GM12878 (cell line): ENCODE measurements around the gene TDRD3. TPM values are rescaled to one million over a fixed set of nuclear protein-coding genes. Genes with fewer than 3 reads are reported as not detected.

Experiments used
- ATAC-seq: fragments of 200-7000 bp; cut with Tn5 transposase; 3 replicates; pipeline ENCODE4 v1.9.1; 2020; ENCODE audit warnings: mild to moderate bottlenecking, moderate library complexity
- BruUV-seq: library from RNA; stranded (reverse); fragments of 400-500 nt; replicated peaks from 2 replicates; lab custom pipeline; 2021; lab: Mats Ljungman, UMichigan
- CTCF ChIA-PET: fragments of 300-600 bp; sonication (Branson Sonifier 250); formaldehyde crosslinking; extraction: SDS; loops from one replicate; lab custom pipeline; 2021; ENCODE audit warnings: inconsistent platforms; lab: Yijun Ruan, JAX
- POLR2A ChIA-PET: fragments of 350-600 bp; formaldehyde crosslinking; extraction: SDS; loops from one replicate; lab custom pipeline; 2021; ENCODE audit warnings: inconsistent platforms; lab: Charles Lee
- RAD21 ChIA-PET: fragments of 300-600 bp; sonication (Branson Sonifier 250); formaldehyde crosslinking; loops from one replicate; lab custom pipeline; 2023; ENCODE audit warnings: antibody characterized with exemption; ENCODE audit not compliant: unreplicated experiment; lab: Charles Lee
- SMC1A ChIA-PET: fragments of 300-600 bp; sonication (Branson Sonifier 250); formaldehyde crosslinking; loops from one replicate; lab custom pipeline; 2023; ENCODE audit not compliant: unreplicated experiment, uncharacterized antibody; lab: Charles Lee
- DNase-seq: peaks from one replicate; pipeline ENCODE4 v3.0.0-alpha.2; 2011; ENCODE audit warnings: low read depth, low spot score
- FAIRE-seq: peaks from 3 replicates; lab custom pipeline; 2011; peaks lifted over from hg19 to GRCh38; lab: Jason Lieb, UNC
- H2AFZ ChIP-seq: 2 replicates; pipeline ENCODE4 v1.6.0; 2011; ENCODE audit warnings: low read depth, low read length, control low read depth; ENCODE audit not compliant: control insufficient read depth
- H3K27ac ChIP-seq: 2 replicates; pipeline ENCODE4 v1.5.1; 2011; ENCODE audit warnings: control low read depth; ENCODE audit not compliant: control insufficient read depth, insufficient read depth
- H3K27me3 ChIP-seq, 2 experiments: replicated peaks in 1 of 2; 2 replicates each; pipeline versions ENCODE4 v1.6.0 to v1.6.1; 2011; ENCODE audit warnings: low read length in 1 of 2; ENCODE audit not compliant: control insufficient read depth in 2 of 2, insufficient read depth in 2 of 2
- H3K36me3 ChIP-seq, 2 experiments: 2 replicates each; pipeline ENCODE4 v1.5.1; 2011; ENCODE audit warnings: low read length in 1 of 2; ENCODE audit not compliant: control insufficient read depth in 2 of 2, insufficient read depth in 2 of 2
- H3K4me1 ChIP-seq: 2 replicates; pipeline ENCODE4 v1.6.1; 2011; ENCODE audit warnings: mild to moderate bottlenecking, low read length, moderate library complexity, mixed read lengths; ENCODE audit not compliant: control insufficient read depth, insufficient read depth
- H3K4me2 ChIP-seq: 2 replicates; pipeline ENCODE4 v1.6.0; 2011; ENCODE audit warnings: control low read depth; ENCODE audit not compliant: control insufficient read depth, insufficient read depth
- H3K4me3 ChIP-seq: fragments of 200-600 bp; sonication (generic); 2 replicates; pipeline ENCODE4 v1.5.1; 2016
- H3K79me2 ChIP-seq: 2 replicates; pipeline ENCODE4 v1.6.0; 2011; ENCODE audit warnings: low read length; ENCODE audit not compliant: control insufficient read depth, insufficient read depth
- H3K9ac ChIP-seq: 2 replicates; pipeline ENCODE4 v1.8.0; 2011; ENCODE audit warnings: low read length, control low read depth, mixed read lengths; ENCODE audit not compliant: control insufficient read depth, insufficient read depth
- H3K9me3 ChIP-seq: replicated peaks from 3 replicates; pipeline ENCODE4 v1.5.1; 2011; ENCODE audit warnings: mild to moderate bottlenecking, low read length; ENCODE audit not compliant: control insufficient read depth, insufficient read depth
- H4K20me1 ChIP-seq: 2 replicates; pipeline ENCODE4 v1.6.0; 2011; ENCODE audit not compliant: control insufficient read depth, insufficient read depth
- CREM ChIP-seq: IDR thresholded peaks from 2 replicates; pipeline ENCODE4 v1.6.1; 2014; ENCODE audit warnings: antibody characterized with exemption, low read depth
- EGR1 ChIP-seq, 2 experiments: IDR thresholded peaks; 1 replicate in 1 of 2; 2 replicates in 1 of 2; pipeline ENCODE4 v1.6.1; 2011 to 2012; ENCODE audit warnings: low read depth in 2 of 2, low read length in 2 of 2, borderline replicate concordance in 1 of 2, mild to moderate bottlenecking in 1 of 2, moderate library complexity in 1 of 2
- FOS ChIP-seq: IDR thresholded peaks from 3 replicates; pipeline ENCODE4 v1.6.1; 2011; ENCODE audit warnings: borderline replicate concordance; ENCODE audit not compliant: insufficient read length; ENCODE audit errors: extremely low read depth
- IKZF2 ChIP-seq, 2 experiments: fragments of 450-650 bp; IDR thresholded peaks; 2 replicates each; pipeline ENCODE4 v1.6.1; 2017; ENCODE audit warnings: mild to moderate bottlenecking in 2 of 2, moderate library complexity in 2 of 2
- JUND ChIP-seq: IDR thresholded peaks from 2 replicates; pipeline ENCODE4 v1.6.1; 2012; ENCODE audit warnings: low read depth, mild to moderate bottlenecking, low read length, improper control_type of control experiment, moderate library complexity
- KAT2A ChIP-seq: conservative IDR thresholded peaks from 2 replicates; pipeline ENCODE4 v1.6.1; 2011; ENCODE audit warnings: low read depth, low read length; ENCODE audit not compliant: control insufficient read depth
- MEF2A ChIP-seq: IDR thresholded peaks from 2 replicates; pipeline ENCODE4 v1.6.1; 2011; ENCODE audit warnings: low read depth, mild to moderate bottlenecking, low read length, moderate library complexity; ENCODE audit not compliant: insufficient read depth
- POLR2AphosphoS5 ChIP-seq: IDR thresholded peaks from 2 replicates; pipeline ENCODE4 v1.6.1; 2011; ENCODE audit warnings: mild to moderate bottlenecking, low read length, inconsistent platforms
- RCOR1 ChIP-seq: conservative IDR thresholded peaks from 2 replicates; pipeline ENCODE4 v1.6.1; 2012; ENCODE audit warnings: low read depth, low read length, improper control_type of control experiment
- RELA ChIP-seq: fragments of 450-650 bp; IDR thresholded peaks from 2 replicates; pipeline ENCODE4 v1.8.0; 2014; ENCODE audit warnings: borderline replicate concordance; ENCODE audit not compliant: partially characterized antibody
- SMC3 ChIP-seq: IDR thresholded peaks from 2 replicates; pipeline ENCODE4 v1.6.1; 2011; ENCODE audit warnings: low read length, improper control_type of control experiment, borderline replicate concordance
- SREBF1 ChIP-seq: IDR thresholded peaks from 2 replicates; pipeline ENCODE4 v1.6.1; 2012; ENCODE audit warnings: mild to moderate bottlenecking, low read length
- SUZ12 ChIP-seq: fragments of 200-600 bp; sonication (generic); IDR thresholded peaks from one replicate; pipeline ENCODE4 v1.6.1; 2018; ENCODE audit warnings: antibody characterized with exemption, mild to moderate bottlenecking; ENCODE audit not compliant: unreplicated experiment
- TAF1 ChIP-seq: IDR thresholded peaks from 2 replicates; pipeline ENCODE4 v1.6.1; 2011; ENCODE audit warnings: mild to moderate bottlenecking, low read depth, low read length, borderline replicate concordance
- WRNIP1 ChIP-seq: IDR thresholded peaks from 2 replicates; pipeline ENCODE4 v1.6.1; 2011; ENCODE audit warnings: low read depth, low read length, improper control_type of control experiment, borderline replicate concordance
- WGBS: methylation state at CpG from one replicate; pipeline ENCODE4 v1.1.6; 2016; ENCODE audit warnings: low lambda C conversion rate; ENCODE audit not compliant: insufficient replicate concordance, insufficient coverage; ENCODE audit errors: missing lambda C conversion rate; 5-methylcytosine and 5-hydroxymethylcytosine counted together
- in situ Hi-C: fragments of 300-500 bp; cut with MboI; formaldehyde crosslinking; loops from 9 replicates; pipeline ENCODE4 v1.14.3; 2018; ENCODE audit warnings: mixed read lengths
- intact Hi-C: fragments of 100-400 bp; cut with micrococcal nuclease; formaldehyde crosslinking; loops from one replicate; pipeline ENCODE4 v1.14.2; 2022; ENCODE audit not compliant: unreplicated experiment
- polyA plus RNA-seq, 11 experiments: library from polyadenylated mRNA; depleted of rRNA in 4 of 11; unstranded in 6 of 11; stranded (reverse) in 5 of 11; fragments of >200 nt; fragmentation: Nextera tagmentation in 4 of 11; fragmentation: Illumina TruSeq in 1 of 11; extraction: Ambion mirVana in 4 of 11; extraction: Trizol in 1 of 11; gene quantifications; 1 replicate in 1 of 11; 2 replicates in 10 of 11; pipeline versions ENCODE4 v1.2.1 to v1.2.3, GENCODE V29; 2011 to 2016; ENCODE audit warnings: inconsistent platforms in 2 of 11, missing spikeins in 2 of 11, low read depth in 1 of 11
- total RNA-seq, 4 experiments: library from RNA; depleted of rRNA in 3 of 4; stranded (reverse); fragments of >200 nt in 3 of 4; fragmentation: Illumina TruSeq in 1 of 4; extraction: Trizol in 1 of 4; gene quantifications; 2 replicates each; pipeline versions ENCODE4 v1.2.1 to v1.2.3, GENCODE V29; 2013 to 2021
- TF ChIP-seq, protein P1 (sequence below): IDR thresholded peaks from 2 replicates; pipeline ENCODE4 v1.6.1; 2011; ENCODE audit warnings: low read depth, low read length, improper control_type of control experiment, borderline replicate concordance
- TF ChIP-seq, protein P2 (sequence below): fragments of 450-650 bp; formaldehyde crosslinking; IDR thresholded peaks from 2 replicates; pipeline ENCODE4 v1.4.0; 2020; ENCODE audit warnings: mild to moderate bottlenecking, moderate library complexity

TDRD3 gene
- total and polyA plus RNA-seq, 10 of the 15 experiments (the other 5 are each of a cell fraction or from before 2014, with no cell fraction given): 8.4 to 27.9 (median 15.8) TPM

DNA sequence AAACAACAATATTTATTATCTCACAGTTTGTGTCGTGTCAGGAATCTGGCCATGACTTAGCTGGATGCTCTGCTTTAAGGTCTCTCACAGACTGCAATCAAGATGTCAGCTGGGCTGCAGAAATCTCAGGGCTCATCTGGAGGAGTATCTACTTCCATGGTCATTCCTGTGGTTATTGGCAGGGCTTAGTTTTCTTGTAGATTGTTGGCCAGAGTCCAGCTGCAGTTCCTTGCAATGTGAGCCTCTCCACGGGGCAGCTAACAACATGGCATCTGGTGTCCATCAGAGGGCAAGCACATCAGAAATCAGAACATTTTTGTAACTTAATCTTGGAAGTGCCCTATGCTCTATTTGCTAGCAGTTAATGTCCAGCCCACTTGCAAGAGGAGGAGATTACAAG is 45.7 kb upstream of the TDRD3 start:
- FAIRE-seq: no peak
- CTCF ChIA-PET: no interaction called here
- WGBS: 26% methylated on average over 2 of the region's 2 CpGs
- BruUV-seq: no TSS peak
- intact Hi-C loops: no loop called here
- H3K9ac ChIP-seq: no peak overlapping the region
- no peak overlapping the region for H2AFZ ChIP-seq
- POLR2A ChIA-PET: no interaction called here
- no peak for TF ChIP-seq JUND
- TF ChIP-seq SMC3: no peak
- TF ChIP-seq POLR2AphosphoS5: no peak
- TF ChIP-seq EGR1 (IDR thresholded peaks at IDR 0.05; ENCODE audit: borderline replicate concordance in 1 of 2, low read depth in 2 of 2, low read length in 2 of 2): no peak
- no peak for TF ChIP-seq SUZ12
- TF ChIP-seq, protein P1, sequence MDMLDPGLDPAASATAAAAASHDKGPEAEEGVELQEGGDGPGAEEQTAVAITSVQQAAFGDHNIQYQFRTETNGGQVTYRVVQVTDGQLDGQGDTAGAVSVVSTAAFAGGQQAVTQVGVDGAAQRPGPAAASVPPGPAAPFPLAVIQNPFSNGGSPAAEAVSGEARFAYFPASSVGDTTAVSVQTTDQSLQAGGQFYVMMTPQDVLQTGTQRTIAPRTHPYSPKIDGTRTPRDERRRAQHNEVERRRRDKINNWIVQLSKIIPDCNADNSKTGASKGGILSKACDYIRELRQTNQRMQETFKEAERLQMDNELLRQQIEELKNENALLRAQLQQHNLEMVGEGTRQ: no peak
- TF ChIP-seq MEF2A: no peak
- no peak for TF ChIP-seq WRNIP1
- no peak for TF ChIP-seq RELA
- TF ChIP-seq KAT2A: no peak
- TF ChIP-seq CREM: no peak
- TF ChIP-seq, protein P2, sequence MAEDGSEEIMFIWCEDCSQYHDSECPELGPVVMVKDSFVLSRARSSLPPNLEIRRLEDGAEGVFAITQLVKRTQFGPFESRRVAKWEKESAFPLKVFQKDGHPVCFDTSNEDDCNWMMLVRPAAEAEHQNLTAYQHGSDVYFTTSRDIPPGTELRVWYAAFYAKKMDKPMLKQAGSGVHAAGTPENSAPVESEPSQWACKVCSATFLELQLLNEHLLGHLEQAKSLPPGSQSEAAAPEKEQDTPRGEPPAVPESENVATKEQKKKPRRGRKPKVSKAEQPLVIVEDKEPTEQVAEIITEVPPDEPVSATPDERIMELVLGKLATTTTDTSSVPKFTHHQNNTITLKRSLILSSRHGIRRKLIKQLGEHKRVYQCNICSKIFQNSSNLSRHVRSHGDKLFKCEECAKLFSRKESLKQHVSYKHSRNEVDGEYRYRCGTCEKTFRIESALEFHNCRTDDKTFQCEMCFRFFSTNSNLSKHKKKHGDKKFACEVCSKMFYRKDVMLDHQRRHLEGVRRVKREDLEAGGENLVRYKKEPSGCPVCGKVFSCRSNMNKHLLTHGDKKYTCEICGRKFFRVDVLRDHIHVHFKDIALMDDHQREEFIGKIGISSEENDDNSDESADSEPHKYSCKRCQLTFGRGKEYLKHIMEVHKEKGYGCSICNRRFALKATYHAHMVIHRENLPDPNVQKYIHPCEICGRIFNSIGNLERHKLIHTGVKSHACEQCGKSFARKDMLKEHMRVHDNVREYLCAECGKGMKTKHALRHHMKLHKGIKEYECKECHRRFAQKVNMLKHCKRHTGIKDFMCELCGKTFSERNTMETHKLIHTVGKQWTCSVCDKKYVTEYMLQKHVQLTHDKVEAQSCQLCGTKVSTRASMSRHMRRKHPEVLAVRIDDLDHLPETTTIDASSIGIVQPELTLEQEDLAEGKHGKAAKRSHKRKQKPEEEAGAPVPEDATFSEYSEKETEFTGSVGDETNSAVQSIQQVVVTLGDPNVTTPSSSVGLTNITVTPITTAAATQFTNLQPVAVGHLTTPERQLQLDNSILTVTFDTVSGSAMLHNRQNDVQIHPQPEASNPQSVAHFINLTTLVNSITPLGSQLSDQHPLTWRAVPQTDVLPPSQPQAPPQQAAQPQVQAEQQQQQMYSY: no peak
- no peak for TF ChIP-seq IKZF2 (IDR thresholded peaks at IDR 0.05)
- TF ChIP-seq SREBF1: no peak
- TF ChIP-seq RCOR1: no peak
- no peak for TF ChIP-seq TAF1
- no peak for TF ChIP-seq FOS
- TF ChIP-seq, all 136 proteins: peak for 0
- in situ Hi-C loops: no loop called here
- DNase-seq (no peak), ATAC-seq (no peak)
- Histone ChIP-seq H3K79me2 (no peaks in the 10 kb centered on the region), H3K27me3 (no peaks in the 10 kb centered on the region), H3K4me3 (no peak overlapping the region), H3K27ac (no peak overlapping the region), H3K9me3 (no peaks in the 10 kb centered on the region), H3K4me2 (no peak overlapping the region), H3K36me3 (no peaks in the 10 kb centered on the region), H3K4me1 (no peaks in the 10 kb centered on the region), H4K20me1 (no peaks in the 10 kb centered on the region)
- SMC1A ChIA-PET: no interaction called here
- RAD21 ChIA-PET: no interaction called here
